Activated gamma-delta T cell treated with Interleukin-2 at 50 U/mL for 16 hours (primary cell): ENCODE data around the gene RANBP17.
"Not testable (repeated sequence)": the region's sequence is repeated elsewhere in the genome, so short reads cannot be mapped to it uniquely, and the experiment has no call there.

Source experiments
- DNase-seq: peaks from one replicate; pipeline ENCODE4 v3.0.0-alpha.2; 2020

The RANBP17 gene

GRCh38 chr5:171258737-171259415 is 397.1 kb downstream of the RANBP17 start:
- no peak for DNase-seq

GRCh38 chr5:171261361-171261760 is 399.5 kb downstream of the RANBP17 start:
- DNase-seq = no peak

- DNase-seq = no peak
These were observed 400.1 kb downstream of the RANBP17 start for GRCh38 chr5:171261904-171262303.

GRCh38 chr5:171263181-171263580 is 401.4 kb downstream of the RANBP17 start:
- no peak for DNase-seq

GRCh38 chr5:171264843-171265242 is 403.0 kb downstream of the RANBP17 start:
- no peak for DNase-seq

- DNase-seq = no peak
These were observed 407.1 kb downstream of the RANBP17 start for GRCh38 chr5:171268700-171269620.

- no peak for DNase-seq
These were observed 407.9 kb downstream of the RANBP17 start for GRCh38 chr5:171269717-171270116.

- DNase-seq = no peak
These were observed 408.3 kb downstream of the RANBP17 start for GRCh38 chr5:171270136-171270535.

GRCh38 chr5:171271798-171272197 is 410.0 kb downstream of the RANBP17 start:
- no peak for DNase-seq

GRCh38 chr5:171272996-171273970 is 411.5 kb downstream of the RANBP17 start:
- DNase-seq = no peak

- DNase-seq = no peak
These were observed 414.2 kb downstream of the RANBP17 start for GRCh38 chr5:171275841-171276544.

- DNase-seq = no peak
These were observed 421.9 kb downstream of the RANBP17 start for GRCh38 chr5:171283753-171284152.

- DNase-seq = no peak
These were observed 423.6 kb downstream of the RANBP17 start for GRCh38 chr5:171285465-171285864.

- DNase-seq = no peak
These were observed 426.2 kb downstream of the RANBP17 start for GRCh38 chr5:171288066-171288465.

GRCh38 chr5:171291371-171291770 is 429.6 kb downstream of the RANBP17 start:
- no peak for DNase-seq

- DNase-seq = no peak
These were observed 433.5 kb downstream of the RANBP17 start for GRCh38 chr5:171295299-171295698.

GRCh38 chr5:171295801-171296200 is 434.0 kb downstream of the RANBP17 start:
- DNase-seq = no peak

- DNase-seq = not testable (repeated sequence)
These were observed 436.1 kb downstream of the RANBP17 start for GRCh38 chr5:171297941-171298340.

GRCh38 chr5:171299228-171299627 is 437.4 kb downstream of the RANBP17 start:
- DNase-seq = no peak

- no peak for DNase-seq
These were observed 438.0 kb downstream of the RANBP17 start for GRCh38 chr5:171299851-171300250.

- no peak for DNase-seq
These were observed 438.5 kb downstream of the RANBP17 start for GRCh38 chr5:171300358-171300757.

- no peak for DNase-seq
These were observed 444.3 kb downstream of the RANBP17 start for GRCh38 chr5:171306166-171306565.
